ENCODE measurements around the gene FARP2. TPM values are rescaled to one million over a fixed set of nuclear protein-coding genes. Genes with fewer than 3 reads are reported as not detected.

The FARP2 gene
- total RNA-seq, 1 experiment from 2014 or later, result 49.3 TPM

DNA sequence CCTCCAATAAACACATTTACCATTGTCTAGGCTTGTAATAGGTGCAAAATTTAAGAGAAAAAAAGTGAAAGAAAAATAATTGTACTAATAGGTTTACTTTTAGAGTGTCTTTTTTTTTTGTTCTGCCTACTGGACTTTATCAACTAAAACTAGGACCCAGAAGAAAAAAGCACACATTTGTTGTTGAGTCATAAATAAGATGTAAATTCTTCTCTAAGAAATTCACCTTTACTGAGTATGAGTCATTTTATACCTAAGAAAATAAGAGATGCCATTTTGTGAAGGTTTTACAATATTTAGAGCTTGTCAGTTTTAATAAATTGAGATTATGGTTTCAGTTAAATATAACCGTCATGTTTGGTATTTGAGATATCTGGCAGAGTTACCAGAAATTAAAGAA lies 19.2 kb downstream of the FARP2 start:
- intact Hi-C loops (cut with micrococcal nuclease), result no loop called here
- H3K4me2 ChIP-seq (ENCODE audit: low read length), result no peak overlapping the region

More for the DNA sequence above, 19.2 kb downstream of the FARP2 start:
- no peaks in the 10 kb centered on the region for H4K20me1 ChIP-seq (ENCODE audit: insufficient read depth)
- H3K79me2 ChIP-seq (ENCODE audit: insufficient read depth, low read length), result peaks cover 60% of the 10 kb centered on the region
- CTCF ChIA-PET, result no interaction called here
- DNase-seq (ENCODE audit: low read depth, low spot score), result no peak
- no peaks in the 10 kb centered on the region for H3K9me2 ChIP-seq (ENCODE audit: insufficient read depth)
- H3K4me3 ChIP-seq (replicated peaks in 1 of 2; ENCODE audit: low read depth in 1 of 2, low read length in 2 of 2), result no peak overlapping the region
- no peak overlapping the region for H2AFZ ChIP-seq (ENCODE audit: low read depth, low read length, poor library complexity, severe bottlenecking)
- no peak overlapping the region for H3K9ac ChIP-seq (ENCODE audit: low read length)
- H3K36me3 ChIP-seq (ENCODE audit: control insufficient read depth in 1 of 2, insufficient read depth in 2 of 2, low read length in 2 of 2), result peaks cover 0 to 13% of the 10 kb centered on the region in 2 experiments; a peak in 1 of 4 replicates
- no peaks in the 10 kb centered on the region for H3K9me3 ChIP-seq (ENCODE audit: control insufficient read depth in 1 of 2, insufficient read depth in 1 of 2, low read depth in 1 of 2, low read length in 2 of 2)
- H3K4me1 ChIP-seq (ENCODE audit: control insufficient read depth in 1 of 2, insufficient read depth in 2 of 2, low read length in 2 of 2), result peaks cover 8 to 10% of the 10 kb centered on the region in 2 experiments
- POLR2A ChIA-PET, result no interaction called here
- TF ChIP-seq SP1 (IDR thresholded peaks at IDR 0.05; ENCODE audit: low read depth), result no peak
- TF ChIP-seq YY1 (IDR thresholded peaks at IDR 0.05; ENCODE audit: extremely low read depth, insufficient replicate concordance, low read depth, low read length), result no peak
- no peak for TF ChIP-seq POLR2A (IDR thresholded peaks at IDR 0.05; ENCODE audit: borderline replicate concordance, extremely low read depth, insufficient read depth, insufficient read length)
- TF ChIP-seq EZH2phosphoT487 (IDR thresholded peaks at IDR 0.05; ENCODE audit: borderline replicate concordance), result no peak
- TF ChIP-seq SRF (IDR thresholded peaks at IDR 0.05; ENCODE audit: low read depth), result no peak
- TF ChIP-seq POLR2AphosphoS5 (IDR thresholded peaks at IDR 0.05; ENCODE audit: low read depth, low read length), result no peak
- no peak for TF ChIP-seq ZNF274 (IDR thresholded peaks at IDR 0.05; ENCODE audit: low read depth, low read length)
- TF ChIP-seq CBX3 (IDR thresholded peaks at IDR 0.05; ENCODE audit: low read depth), result no peak
- TF ChIP-seq ELF1 (IDR thresholded peaks at IDR 0.05; ENCODE audit: borderline replicate concordance, low read depth), result no peak
- TF ChIP-seq, protein P1, sequence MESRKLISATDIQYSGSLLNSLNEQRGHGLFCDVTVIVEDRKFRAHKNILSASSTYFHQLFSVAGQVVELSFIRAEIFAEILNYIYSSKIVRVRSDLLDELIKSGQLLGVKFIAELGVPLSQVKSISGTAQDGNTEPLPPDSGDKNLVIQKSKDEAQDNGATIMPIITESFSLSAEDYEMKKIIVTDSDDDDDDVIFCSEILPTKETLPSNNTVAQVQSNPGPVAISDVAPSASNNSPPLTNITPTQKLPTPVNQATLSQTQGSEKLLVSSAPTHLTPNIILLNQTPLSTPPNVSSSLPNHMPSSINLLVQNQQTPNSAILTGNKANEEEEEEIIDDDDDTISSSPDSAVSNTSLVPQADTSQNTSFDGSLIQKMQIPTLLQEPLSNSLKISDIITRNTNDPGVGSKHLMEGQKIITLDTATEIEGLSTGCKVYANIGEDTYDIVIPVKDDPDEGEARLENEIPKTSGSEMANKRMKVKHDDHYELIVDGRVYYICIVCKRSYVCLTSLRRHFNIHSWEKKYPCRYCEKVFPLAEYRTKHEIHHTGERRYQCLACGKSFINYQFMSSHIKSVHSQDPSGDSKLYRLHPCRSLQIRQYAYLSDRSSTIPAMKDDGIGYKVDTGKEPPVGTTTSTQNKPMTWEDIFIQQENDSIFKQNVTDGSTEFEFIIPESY (IDR thresholded peaks at IDR 0.05; ENCODE audit: extremely low read depth, insufficient replicate concordance, low read length), result no peak
- TF ChIP-seq, protein P2, sequence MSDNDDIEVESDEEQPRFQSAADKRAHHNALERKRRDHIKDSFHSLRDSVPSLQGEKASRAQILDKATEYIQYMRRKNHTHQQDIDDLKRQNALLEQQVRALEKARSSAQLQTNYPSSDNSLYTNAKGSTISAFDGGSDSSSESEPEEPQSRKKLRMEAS (IDR thresholded peaks at IDR 0.05), result no peak
- TF ChIP-seq RAD21 (IDR thresholded peaks at IDR 0.05; ENCODE audit: low read depth), result no peak
- no peak for TF ChIP-seq JUND (IDR thresholded peaks at IDR 0.05)
- no peak for TF ChIP-seq CEBPB (IDR thresholded peaks at IDR 0.05; ENCODE audit: low read depth)
- no peaks in the 10 kb centered on the region for H3K27me3 ChIP-seq (ENCODE audit: insufficient read depth, low read length)
- no TSS peak for BruUV-seq (replicated peaks)
- no peak for ATAC-seq
- RAD21 ChIA-PET (ENCODE audit: low non-redundant PET in 1 of 2, low total read pairs in 2 of 2, uncharacterized antibody in 2 of 2, unreplicated experiment in 2 of 2), result no interaction called here
- no peak overlapping the region for H3K27ac ChIP-seq (ENCODE audit: low read depth, low read length)

Measured in HCT116 (cell line).